Measurements from ENCODE around the gene POU6F2. TPM values are rescaled to one million over a fixed set of nuclear protein-coding genes. Genes with fewer than 3 reads are reported as not detected.

The POU6F2 gene
- total and polyA plus RNA-seq, 2 of the 4 experiments (the other 2 are of a cell fraction) = not detected

DNA sequence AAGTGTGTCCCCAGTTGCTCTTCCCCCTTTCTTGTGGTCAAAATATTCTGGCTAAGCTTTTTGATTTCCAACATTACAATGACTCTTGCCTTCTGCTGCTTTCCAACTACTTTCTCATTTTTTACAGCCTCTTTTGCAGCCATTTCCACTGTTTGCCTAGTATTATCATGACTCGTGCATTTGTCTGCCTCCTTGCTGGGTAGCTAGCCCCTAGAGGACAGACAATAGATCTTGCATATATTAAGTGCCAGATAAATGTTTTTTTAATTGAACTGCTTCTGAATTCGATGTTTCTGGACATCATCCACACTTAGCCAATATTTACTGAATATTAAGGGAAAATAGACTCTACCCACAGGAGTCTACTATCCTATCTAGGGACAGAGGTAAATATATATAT, 124.5 kb downstream of the POU6F2 start:
- no peak overlapping the region for H3K9ac ChIP-seq (ENCODE audit: low read depth, low read length)
- no peak overlapping the region for H3K4me2 ChIP-seq (ENCODE audit: low read depth, low read length)
- no peaks in the 10 kb centered on the region for H3K79me1 ChIP-seq (ENCODE audit: low read depth in 1 of 2, low read length in 2 of 2)
- H2BK20ac ChIP-seq (ENCODE audit: low read depth, low read length) = no peak overlapping the region
- no TSS peak for BruUV-seq (replicated peaks)
- no peak overlapping the region for H2BK5ac ChIP-seq (ENCODE audit: low read depth, low read length, poor library complexity, severe bottlenecking)
- no peaks in the 10 kb centered on the region for H4K20me1 ChIP-seq (ENCODE audit: insufficient read depth, low read length)
- no peak overlapping the region for H2AK9ac ChIP-seq (replicated peaks; ENCODE audit: low read depth, low read length, poor library complexity)
- CTCF ChIA-PET = no interaction called here
- no peak overlapping the region for H3K18ac ChIP-seq (ENCODE audit: low read depth, low read length)
- no peak for DNase-seq
- H2AFZ ChIP-seq (replicated peaks; ENCODE audit: low read length, poor library complexity) = no peak overlapping the region
- POLR2A ChIA-PET (ENCODE audit: unreplicated experiment) = no interaction called here
- TF ChIP-seq SMC3 (IDR thresholded peaks at IDR 0.05; ENCODE audit: low read depth, low read length) = no peak
- TF ChIP-seq POLR2A (IDR thresholded peaks at IDR 0.05; ENCODE audit: low read depth, low read length) = no peak
- TF ChIP-seq MAFK (IDR thresholded peaks at IDR 0.05; ENCODE audit: low read depth, low read length) = no peak
- TF ChIP-seq, protein P1, sequence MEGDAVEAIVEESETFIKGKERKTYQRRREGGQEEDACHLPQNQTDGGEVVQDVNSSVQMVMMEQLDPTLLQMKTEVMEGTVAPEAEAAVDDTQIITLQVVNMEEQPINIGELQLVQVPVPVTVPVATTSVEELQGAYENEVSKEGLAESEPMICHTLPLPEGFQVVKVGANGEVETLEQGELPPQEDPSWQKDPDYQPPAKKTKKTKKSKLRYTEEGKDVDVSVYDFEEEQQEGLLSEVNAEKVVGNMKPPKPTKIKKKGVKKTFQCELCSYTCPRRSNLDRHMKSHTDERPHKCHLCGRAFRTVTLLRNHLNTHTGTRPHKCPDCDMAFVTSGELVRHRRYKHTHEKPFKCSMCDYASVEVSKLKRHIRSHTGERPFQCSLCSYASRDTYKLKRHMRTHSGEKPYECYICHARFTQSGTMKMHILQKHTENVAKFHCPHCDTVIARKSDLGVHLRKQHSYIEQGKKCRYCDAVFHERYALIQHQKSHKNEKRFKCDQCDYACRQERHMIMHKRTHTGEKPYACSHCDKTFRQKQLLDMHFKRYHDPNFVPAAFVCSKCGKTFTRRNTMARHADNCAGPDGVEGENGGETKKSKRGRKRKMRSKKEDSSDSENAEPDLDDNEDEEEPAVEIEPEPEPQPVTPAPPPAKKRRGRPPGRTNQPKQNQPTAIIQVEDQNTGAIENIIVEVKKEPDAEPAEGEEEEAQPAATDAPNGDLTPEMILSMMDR (conservative IDR thresholded peaks at IDR 0.05; ENCODE audit: low read depth, low read length) = no peak
- no peak for TF ChIP-seq FOS (IDR thresholded peaks at IDR 0.05; ENCODE audit: low read depth, low read length)
- no peak overlapping the region for H3K4ac ChIP-seq (ENCODE audit: low read depth, low read length)
- no peaks in the 10 kb centered on the region for H3K27me3 ChIP-seq (ENCODE audit: control insufficient read depth, insufficient read depth, low read length)
- H3K56ac ChIP-seq (ENCODE audit: extremely low read depth, insufficient read depth, low read length) = no peak overlapping the region
- no peaks in the 10 kb centered on the region for H3K4me1 ChIP-seq (ENCODE audit: control insufficient read depth, insufficient read depth, low read length)
- no peak for ATAC-seq (ENCODE audit: low read depth)
- no peak overlapping the region for H3K4me3 ChIP-seq (ENCODE audit: insufficient read depth, low read depth, low read length)
- H3K27ac ChIP-seq (ENCODE audit: insufficient read depth, low read length) = no peak overlapping the region
- H4K8ac ChIP-seq (ENCODE audit: low read depth in 2 of 2, low read length in 2 of 2) = no peak overlapping the region
- no peak overlapping the region for H2BK15ac ChIP-seq (ENCODE audit: low read depth, low read length)
- in situ Hi-C loops (cut with MboI; ENCODE audit: low sequenced_read_pairs) = no loop called here
- no peaks in the 10 kb centered on the region for H3K9me1 ChIP-seq (ENCODE audit: insufficient read depth, low read length)
- dilution Hi-C loops (cut with HindIII; ENCODE audit: low sequenced_read_pairs, unreplicated experiment) = no loop called here
- intact Hi-C loops (cut with micrococcal nuclease) = no loop called here
- no peak overlapping the region for H4K5ac ChIP-seq (ENCODE audit: low read depth, low read length)
- no peak overlapping the region for H3K23ac ChIP-seq (ENCODE audit: low read depth, low read length)
- H2BK120ac ChIP-seq (ENCODE audit: low read depth, low read length) = no peak overlapping the region
- no peak overlapping the region for H2AK5ac ChIP-seq (ENCODE audit: low read depth, low read length)
- WGBS, 2 experiments (ENCODE audit: extremely low coverage in 2 of 2, insufficient read length in 1 of 2) = no CpG with 5 or more reads among the region's 2 CpGs
- H3K14ac ChIP-seq (replicated peaks; ENCODE audit: low read depth, low read length) = no peak overlapping the region
- no peak overlapping the region for H4K91ac ChIP-seq (ENCODE audit: insufficient read depth, low read depth, low read length)
- no peaks in the 10 kb centered on the region for H3K9me3 ChIP-seq (ENCODE audit: control insufficient read depth, insufficient read depth, low read length)
- H3K36me3 ChIP-seq (ENCODE audit: control insufficient read depth, insufficient read depth, low read length) = no peaks in the 10 kb centered on the region

Data from IMR-90 (cell line).